Posterior cingulate gyrus (tissue), 11 donors: ENCODE data around the gene TMEM91.
"Not testable (repeated sequence)": the region's sequence is repeated elsewhere in the genome, so short reads cannot be mapped to it uniquely, and the experiment has no call there.

Experiments
- DNase-seq, 10 donors: peaks; one replicate each; pipeline versions ENCODE4 v3.0.0 to v3.0.0-alpha.2; 2020 to 2021; ENCODE audit warnings: mixed read lengths in 3 of 10
- intact Hi-C: fragments of 100-400 bp; cut with DNase I; formaldehyde crosslinking; loops from one replicate; pipeline ENCODE4 v1.15.1; 2023

Gene TMEM91

DNA sequence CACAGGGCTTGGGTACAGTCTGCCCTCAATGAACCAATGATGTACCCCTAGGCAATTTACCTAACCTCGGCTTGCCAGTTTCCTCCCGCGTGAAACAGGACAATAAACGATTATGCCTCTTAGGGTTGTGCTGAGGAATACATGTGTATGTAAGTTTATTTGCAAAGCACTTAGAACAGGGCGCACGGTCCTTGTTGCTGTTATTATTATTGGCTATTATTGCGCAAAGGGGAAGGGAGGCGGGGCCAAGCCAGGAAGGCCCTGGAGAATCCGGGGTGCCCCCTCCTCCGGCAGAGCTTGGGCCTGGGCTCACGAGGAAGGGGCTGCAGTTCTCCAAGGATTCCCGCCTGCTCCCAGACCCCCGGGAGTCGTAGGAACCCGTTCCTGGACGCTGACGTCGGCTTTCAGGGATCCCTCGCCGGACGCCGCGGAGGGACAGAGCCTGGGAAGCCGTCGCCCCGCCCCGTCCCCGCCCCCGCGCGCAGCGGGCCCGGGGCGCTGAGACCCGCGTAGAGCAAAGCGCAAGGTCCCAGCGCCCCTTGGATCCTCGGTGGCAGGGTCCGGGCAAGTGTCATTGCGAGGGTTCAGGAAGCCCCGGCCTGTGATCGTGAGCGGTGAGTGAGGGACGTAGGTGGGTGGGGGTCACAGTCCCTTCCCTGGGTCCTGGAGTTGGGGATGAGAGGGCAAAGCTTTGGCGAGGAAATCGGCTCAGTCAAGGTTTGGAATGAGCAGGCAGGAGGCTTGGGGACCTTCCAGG is at the start of gene TMEM91:
TSS of gene TMEM91 (plus strand) at position 293 of the 757 bp plus-strand sequence. CDS start 1,777 bp downstream, outside the sequence.
- peak in 1 of 10 donors; percentile 10 for DNase-seq
- intact Hi-C loops: no loop called here

DNA sequence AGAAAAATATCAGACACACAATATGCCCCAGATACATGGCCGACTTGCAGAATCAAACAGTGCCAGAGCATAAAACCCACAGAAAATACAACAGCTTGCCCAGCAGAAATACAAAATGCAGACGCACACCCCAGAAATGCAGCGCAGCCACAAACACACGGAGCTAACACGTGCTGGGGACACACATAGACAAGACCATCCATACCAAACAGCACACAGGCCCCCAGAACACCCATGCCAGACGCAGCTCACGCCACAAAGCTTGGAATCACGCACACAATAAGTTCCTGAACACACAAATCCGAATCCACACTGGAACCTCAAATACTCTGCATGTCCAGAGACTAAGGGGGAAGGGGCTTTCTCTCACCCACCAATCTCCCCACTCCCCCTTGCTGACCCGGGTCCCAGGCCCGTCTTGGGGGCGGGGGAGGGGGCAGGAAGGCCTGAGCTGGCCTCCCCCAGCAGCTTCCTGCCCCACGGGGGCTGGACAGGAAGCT is 49.2 kb upstream of the TMEM91 start:
- intact Hi-C loops: no loop called here
- peak in 1 of 10 donors; percentile 37 for DNase-seq

DNA sequence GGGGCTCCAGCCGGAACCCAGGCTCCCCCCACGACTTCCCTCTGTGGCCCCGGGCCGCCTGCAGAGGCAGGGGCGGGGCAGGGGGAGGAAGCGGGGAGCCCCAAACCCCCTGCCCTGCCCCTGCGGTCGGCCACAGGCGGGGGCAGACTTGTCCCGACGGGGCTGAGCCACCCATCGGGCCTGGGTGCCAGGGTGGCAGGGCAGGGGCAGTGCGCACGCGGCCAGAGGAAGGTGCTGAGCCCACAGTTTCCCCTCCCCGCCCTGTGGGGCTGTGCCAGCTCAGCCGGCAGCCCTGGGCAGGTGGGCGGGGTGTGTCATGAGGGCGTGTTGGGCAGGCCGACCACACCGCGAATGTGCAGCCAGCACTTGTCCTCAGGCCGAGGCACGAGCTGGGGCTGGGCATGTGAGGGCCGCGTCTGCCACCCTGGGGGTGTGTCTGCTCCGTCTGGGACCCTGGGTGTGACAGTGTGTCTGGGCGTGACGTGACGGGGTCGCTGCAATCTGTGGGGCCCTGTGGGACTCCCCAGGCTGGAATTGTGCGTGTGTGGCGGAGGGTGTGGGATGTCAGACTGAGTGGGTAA is 48.7 kb upstream of the TMEM91 start:
- intact Hi-C loops: no loop called here
- peak in 2 of 10 donors; percentile 75 to 87 for DNase-seq

DNA sequence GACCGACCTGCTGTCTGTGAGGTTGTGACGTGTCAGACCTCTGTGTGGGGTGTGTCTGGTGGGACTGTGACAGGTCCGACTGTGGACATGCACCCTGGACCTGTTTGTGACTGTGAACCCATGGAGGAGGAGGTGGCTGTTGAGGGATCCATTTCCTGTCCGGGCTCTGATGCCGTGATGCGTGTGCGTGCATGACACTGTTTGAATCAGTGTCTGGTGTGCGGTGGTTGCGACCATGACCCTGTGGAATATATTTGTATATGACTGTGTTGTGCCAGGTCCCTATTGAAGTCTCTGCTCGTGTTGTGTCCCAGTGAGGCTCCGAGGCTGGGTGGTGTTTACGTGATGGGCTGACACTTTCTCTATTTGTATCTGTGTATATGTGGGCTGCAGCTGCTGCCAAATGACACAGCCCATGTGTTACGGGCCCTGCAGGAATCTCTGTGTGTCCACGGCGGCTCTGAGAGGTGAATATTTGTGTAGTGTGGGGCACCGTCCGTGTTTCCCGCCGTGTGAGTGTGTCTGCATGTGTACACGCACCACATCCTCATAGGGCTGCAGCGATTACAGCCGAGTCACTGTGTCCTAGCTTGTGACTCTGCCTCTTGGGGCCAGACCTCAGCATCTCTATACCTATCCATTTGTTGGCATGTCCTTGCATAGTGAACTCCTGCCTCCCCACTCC is 48.0 kb upstream of the TMEM91 start:
- intact Hi-C loops: no loop called here
- no peak for DNase-seq

- intact Hi-C loops: no loop called here
- no peak for DNase-seq
Observed at GRCh38 chr19:41328842-41329225, 47.5 kb upstream of the TMEM91 start.

DNA sequence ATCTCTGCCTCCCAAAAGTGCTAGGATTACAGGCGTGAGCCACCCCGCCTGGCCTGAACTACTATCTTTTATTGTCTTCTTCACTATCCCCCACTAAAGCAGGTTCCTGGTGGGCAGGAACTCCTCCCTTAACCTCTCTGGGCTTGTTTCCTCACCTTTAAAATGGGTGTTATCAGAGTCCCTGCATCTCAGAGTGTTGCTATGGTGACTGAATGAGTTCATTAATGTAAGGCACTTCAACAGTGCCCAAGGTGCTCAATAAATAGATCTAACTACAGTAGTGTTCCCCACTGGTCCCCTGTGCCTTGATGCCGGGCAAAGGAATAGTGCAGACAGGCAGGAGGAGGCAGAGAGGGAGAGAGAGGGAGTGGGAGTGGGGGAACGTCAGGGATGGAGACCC is 45.9 kb upstream of the TMEM91 start:
- no peak for DNase-seq
- intact Hi-C loops: no loop called here

DNA sequence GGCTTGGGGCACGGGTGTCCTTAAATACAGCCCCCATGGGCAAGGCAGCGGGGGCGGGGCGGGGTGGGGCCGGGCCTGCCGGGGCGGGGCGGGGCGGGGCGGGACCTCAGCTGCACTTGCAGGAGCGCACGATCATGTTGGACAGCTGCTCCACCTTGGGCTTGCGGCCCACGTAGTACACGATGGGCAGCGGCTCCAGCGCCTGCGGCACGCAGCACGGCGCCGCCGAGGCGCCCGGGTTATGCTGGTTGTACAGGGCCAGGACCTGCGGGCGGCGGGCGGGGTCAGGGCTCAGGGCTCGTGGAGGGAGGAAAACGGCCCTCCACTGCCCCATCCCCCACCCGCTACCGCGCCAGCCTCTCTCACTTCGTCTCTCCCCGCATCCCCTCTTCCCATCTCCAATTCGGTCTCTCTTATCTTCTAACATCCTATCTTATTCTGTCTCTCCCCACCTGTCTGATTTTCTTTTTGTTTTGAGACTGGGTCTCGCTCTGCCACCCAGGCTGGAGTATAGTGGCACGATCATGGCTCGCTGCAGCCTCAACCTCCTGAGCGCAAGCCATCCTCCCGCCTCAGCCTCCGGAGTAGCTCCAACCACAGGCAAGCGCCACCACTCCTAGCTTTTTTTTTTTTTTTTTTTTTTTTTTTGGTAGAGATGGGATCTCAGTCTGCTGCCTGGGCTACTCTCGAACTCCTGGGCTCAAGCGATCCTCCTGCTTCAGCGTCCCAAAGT is 45.2 kb upstream of the TMEM91 start:
- DNase-seq: no peak
- intact Hi-C loops: no loop called here

GRCh38 chr19:41332000-41332399 is 44.3 kb upstream of the TMEM91 start:
- DNase-seq: no peak
- intact Hi-C loops: no loop called here

DNA sequence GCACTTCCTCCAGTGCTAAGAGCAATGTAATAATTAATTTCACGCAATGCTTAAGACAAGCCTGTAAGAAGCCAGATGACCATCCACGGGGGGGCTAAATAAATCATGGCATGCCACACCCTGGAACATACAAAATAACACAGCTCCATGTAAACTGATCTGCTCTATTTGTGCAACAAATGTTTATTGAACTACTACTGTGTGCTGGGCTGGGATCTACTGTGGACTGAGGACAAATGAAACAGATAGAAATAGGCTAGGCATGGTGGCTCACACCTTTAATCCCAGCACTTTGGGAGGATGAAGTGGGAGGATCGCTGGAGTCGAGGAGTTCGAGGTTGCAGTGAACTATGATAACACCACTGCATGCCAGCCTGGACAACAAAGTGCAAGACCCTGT is 43.9 kb upstream of the TMEM91 start:
- DNase-seq: no peak

DNA sequence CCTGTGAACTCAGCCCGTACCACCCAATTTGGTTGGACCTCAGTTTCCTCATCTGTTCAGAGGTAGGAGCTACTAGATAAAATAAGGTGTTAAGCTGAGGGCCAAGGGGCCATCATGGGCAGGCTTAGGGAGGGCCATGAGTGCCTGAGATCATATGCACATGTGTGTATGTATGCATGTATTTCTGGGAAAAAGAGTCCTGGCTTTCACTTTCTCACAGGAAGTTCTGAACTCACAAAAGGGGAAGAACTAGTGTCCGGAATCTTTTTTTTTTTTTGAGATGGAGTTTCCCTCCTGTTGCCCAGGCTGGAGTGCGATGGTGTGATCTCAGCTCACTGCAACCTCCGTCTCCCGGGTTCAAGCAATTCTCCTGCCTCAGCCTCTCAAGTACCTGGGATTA is 41.5 kb upstream of the TMEM91 start:
- intact Hi-C loops: no loop called here
- no peak for DNase-seq

More for the DNA sequence above, 43.9 kb upstream of the TMEM91 start:
- intact Hi-C loops: no loop called here

- intact Hi-C loops: no loop called here
- DNase-seq: no peak
Observed at GRCh38 chr19:41335467-41335866, 40.9 kb upstream of the TMEM91 start.

DNA sequence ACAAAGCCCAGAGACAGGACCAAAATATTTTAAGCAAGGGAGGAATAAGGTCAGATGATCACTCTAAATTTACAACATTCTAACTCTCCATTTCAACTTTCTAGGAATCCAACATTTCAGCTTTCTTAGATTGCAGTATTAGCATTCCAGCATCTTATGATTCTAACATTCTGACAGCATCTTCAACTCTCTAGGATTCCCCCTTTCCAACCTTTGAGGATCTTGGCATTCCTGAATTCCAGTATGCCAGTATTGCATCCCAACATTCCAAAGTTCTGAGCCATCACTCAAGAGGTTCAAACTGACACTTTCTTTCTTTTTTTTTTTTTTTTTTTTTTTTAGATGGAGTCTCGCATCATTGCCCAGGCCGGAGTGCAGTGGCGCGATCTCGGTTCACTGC is 36.4 kb upstream of the TMEM91 start:
- intact Hi-C loops: no loop called here
- DNase-seq: no peak

DNA sequence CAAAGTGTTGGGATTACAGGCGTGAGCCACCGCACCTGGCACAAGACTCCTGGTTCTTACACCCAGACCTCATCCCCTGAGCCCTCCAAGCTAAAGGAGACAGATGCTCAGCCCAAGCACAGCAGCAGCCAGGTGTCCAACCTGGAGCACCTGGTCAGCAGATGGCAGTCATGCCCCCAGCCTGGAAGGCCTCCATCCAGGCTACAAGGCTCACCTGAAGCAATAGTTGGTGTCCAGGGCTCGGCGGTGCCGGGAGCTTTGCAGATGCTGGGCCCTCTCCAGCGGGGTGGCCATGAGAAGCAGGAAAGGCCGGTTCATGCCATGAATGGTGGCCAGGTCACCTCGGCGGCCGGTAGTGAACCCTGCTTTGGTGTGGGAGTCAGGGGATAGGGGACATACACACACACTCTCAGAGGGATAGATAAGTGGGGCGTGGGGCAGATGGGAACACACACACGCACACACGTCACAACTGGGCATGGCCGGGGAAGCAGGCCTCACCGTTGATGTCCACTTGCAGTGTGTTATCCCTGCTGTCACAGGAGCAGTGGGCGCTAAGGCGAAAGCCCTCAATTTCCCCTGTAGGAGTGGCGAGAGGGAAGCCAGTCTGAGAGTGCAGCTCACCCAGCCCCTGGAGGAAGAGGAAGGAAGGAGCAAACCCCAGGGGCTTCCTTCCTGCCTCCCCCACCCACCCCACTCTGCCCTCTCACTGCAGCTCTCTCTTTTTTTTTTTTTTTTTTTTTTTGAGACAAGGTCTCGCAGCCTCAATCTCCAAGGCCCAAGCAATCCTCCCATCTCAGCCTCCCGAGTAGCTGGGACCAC is 34.5 kb upstream of the TMEM91 start:
- peak in 1 of 10 donors; percentile 49 for DNase-seq

DNA sequence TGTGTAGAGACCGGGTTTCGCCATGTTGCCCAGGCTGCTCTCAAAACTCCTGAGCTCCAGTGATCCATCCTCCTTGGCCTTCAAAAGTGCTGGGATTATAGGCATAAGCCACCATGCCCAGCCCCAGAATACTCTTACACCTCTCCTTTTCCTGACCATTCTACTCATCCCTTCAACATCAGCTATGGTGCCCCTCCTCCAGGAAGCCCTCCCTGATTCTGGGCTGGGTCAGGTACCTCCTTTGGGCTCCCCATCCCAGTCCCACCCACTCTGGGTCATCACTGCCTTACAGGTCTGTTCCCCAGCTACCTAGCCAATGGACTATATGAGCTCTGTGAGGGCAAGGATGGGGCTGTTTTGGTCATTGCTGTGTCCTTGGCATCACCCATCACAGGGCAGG is 32.2 kb upstream of the TMEM91 start:
- DNase-seq: no peak
- intact Hi-C loops: no loop called here

More for the DNA sequence above, 34.5 kb upstream of the TMEM91 start:
- intact Hi-C loops: no loop called here

GRCh38 chr19:41346916-41347315 is 29.4 kb upstream of the TMEM91 start:
- intact Hi-C loops, DNase-seq: not testable (repeated sequence)

GRCh38 chr19:41350735-41351338 is 25.5 kb upstream of the TMEM91 start:
- no peak for DNase-seq
- intact Hi-C loops: no loop called here

DNA sequence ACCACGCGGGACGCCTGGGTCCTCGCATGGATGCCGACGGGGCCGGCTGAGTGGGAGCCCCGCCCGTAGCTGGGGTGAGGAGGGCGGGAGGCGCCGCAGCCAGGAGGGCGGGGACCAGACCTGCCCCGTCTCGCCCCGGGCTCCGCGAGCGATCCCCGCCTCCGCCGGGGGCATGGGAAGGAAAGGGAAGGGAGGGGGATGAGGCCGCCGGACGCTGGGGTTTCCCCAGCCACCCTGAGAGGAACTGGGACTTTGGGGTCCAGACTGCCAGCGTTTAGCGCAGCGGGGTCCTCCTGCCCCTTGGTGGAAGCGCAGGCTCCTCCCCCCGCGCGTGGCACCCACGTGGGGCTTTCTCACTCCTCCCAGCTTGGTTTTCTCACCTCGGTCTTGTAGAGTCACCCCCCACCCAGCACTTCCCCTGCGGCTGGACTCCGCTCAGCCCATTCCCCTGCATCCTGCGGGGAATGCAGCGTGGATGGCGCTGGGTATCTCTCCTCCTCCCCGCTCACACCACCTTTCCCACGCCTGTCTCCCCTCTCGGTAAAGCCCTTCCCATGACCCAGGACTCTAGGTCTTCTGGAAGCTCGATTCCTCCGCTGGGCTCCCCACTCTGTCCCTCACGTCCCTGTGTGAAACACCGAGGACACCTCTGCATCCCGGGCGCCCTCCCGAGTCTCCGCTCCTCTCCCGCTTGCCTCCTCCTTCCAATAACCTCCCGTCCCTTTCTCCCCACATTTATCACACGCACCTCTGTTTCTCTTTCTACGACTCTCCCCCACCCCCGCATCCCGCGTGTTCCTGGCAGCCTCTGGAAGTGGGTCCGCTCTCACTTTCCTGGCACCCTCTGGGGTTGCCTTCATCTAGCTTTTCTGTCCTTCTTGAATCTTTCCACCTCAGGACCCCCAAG is 24.7 kb upstream of the TMEM91 start:
- DNase-seq: peak in 4 of 10 donors; percentile 46 to 90 (median 62)
- intact Hi-C loops: no loop called here

GRCh38 chr19:41352279-41352608 is 24.1 kb upstream of the TMEM91 start:
- DNase-seq: no peak
- intact Hi-C loops: no loop called here
